Peyer's patch (tissue), 4 donors: ENCODE measurements around the gene RTN4RL1.

ENCODE experiments used
- POLR2A ChIP-seq, 2 donors: fragments of 450-650 bp; IDR thresholded peaks; one replicate each; pipeline ENCODE4 v1.5.1; 2017; ENCODE audit warnings: antibody characterized with exemption in 2 of 2, mild to moderate bottlenecking in 2 of 2, moderate library complexity in 2 of 2
- TF ChIP-seq, protein P1 (sequence below), 6 experiments: fragments of 450-650 bp in 4 of 6; fragments of 200-600 bp in 2 of 6; sonication (generic) in 1 of 6; IDR thresholded peaks; one replicate each; pipeline ENCODE4 v1.5.1; 2017 to 2019; ENCODE audit warnings: antibody characterized with exemption in 6 of 6, mild to moderate bottlenecking in 3 of 6, moderate library complexity in 1 of 6

- TF ChIP-seq, protein P1, sequence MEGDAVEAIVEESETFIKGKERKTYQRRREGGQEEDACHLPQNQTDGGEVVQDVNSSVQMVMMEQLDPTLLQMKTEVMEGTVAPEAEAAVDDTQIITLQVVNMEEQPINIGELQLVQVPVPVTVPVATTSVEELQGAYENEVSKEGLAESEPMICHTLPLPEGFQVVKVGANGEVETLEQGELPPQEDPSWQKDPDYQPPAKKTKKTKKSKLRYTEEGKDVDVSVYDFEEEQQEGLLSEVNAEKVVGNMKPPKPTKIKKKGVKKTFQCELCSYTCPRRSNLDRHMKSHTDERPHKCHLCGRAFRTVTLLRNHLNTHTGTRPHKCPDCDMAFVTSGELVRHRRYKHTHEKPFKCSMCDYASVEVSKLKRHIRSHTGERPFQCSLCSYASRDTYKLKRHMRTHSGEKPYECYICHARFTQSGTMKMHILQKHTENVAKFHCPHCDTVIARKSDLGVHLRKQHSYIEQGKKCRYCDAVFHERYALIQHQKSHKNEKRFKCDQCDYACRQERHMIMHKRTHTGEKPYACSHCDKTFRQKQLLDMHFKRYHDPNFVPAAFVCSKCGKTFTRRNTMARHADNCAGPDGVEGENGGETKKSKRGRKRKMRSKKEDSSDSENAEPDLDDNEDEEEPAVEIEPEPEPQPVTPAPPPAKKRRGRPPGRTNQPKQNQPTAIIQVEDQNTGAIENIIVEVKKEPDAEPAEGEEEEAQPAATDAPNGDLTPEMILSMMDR (IDR thresholded peaks at IDR 0.05), result no peak
- no peak for TF ChIP-seq POLR2A (IDR thresholded peaks at IDR 0.05)
These were observed 15.2 kb upstream of the RTN4RL1 start for GRCh38 chr17:2040219-2040827.
